ENCODE data around the gene RFX4. TPM values are rescaled to one million over a fixed set of nuclear protein-coding genes. Genes with fewer than 3 reads are reported as not detected.

RFX4 gene
- total RNA-seq, 1 donor from 2014 or later: not detected

DNA sequence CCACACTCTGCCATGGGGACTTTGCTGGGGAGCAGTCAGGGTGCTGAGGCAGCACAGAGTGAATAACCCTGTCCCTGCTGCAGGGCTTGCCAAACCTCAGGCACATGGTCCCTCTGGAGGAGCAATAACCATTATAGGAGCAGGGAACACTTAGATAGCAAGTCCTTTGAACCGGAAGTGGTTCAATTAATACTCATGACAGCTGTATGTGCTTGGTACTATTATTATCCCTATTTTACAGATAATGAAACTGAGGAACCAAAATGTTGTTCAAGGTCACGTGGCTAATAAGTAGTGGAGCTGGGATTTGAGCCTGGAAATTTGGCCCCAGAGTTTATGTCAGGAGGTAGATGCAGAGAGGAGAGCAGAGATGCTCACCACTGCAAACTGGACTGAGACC is 49.0 kb downstream of the RFX4 start:
- H3K4me3 Mint-ChIP-seq: no peak overlapping the region
- H3K4me1 Mint-ChIP-seq: peaks cover 3% of the 10 kb centered on the region
- no peak for TF ChIP-seq CTCF (IDR thresholded peaks at IDR 0.05; ENCODE audit: unreplicated experiment)
- no peaks in the 10 kb centered on the region for H3K9me3 Mint-ChIP-seq
- H3K36me3 Mint-ChIP-seq: no peaks in the 10 kb centered on the region
- H3K27ac Mint-ChIP-seq: no peak overlapping the region
- DNase-seq (ENCODE audit: low spot score in 2 of 2, unreplicated experiment in 2 of 2): no peak
- peaks cover 21% of the 10 kb centered on the region for H3K27me3 Mint-ChIP-seq (ENCODE audit: low read depth)

DNA sequence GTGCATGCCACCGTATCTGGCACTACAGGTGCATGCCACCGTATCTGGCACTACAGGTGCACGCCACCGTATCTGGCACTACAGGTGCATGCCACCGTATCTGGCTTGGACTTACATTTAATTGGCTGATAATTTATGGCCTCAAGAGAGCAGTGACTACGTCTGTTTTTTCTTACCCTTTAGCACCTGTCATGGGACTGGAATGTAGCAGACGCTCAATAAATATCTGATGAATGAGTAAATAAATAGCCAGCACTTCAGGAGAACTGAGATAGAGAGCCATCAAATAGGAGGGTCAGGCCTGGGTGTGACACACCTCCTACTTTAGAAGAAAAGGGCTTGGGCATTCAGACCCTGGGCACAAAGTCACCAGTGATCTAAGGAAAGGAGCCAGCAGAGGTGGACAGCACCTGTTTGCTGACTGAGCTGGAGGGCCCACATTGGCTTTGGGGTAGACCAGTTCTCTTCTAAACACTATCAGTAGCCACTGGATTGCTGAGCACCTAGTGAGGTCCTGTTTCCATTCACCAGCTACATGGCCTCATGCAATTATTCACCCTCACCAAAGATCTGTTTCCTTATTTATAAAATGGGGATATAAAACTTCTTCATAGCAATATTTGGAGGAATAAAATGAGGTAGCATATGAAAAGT is 50.1 kb downstream of the RFX4 start:
- TF ChIP-seq CTCF (IDR thresholded peaks at IDR 0.05; ENCODE audit: unreplicated experiment): no peak
- Mint-ChIP-seq H3K4me1 (peaks cover 3% of the 10 kb centered on the region), H3K27me3 (ENCODE audit: low read depth) (peaks cover 21% of the 10 kb centered on the region), H3K36me3 (no peaks in the 10 kb centered on the region), H3K27ac (no peak overlapping the region), H3K9me3 (no peaks in the 10 kb centered on the region), H3K4me3 (no peak overlapping the region)
- no peak for DNase-seq (ENCODE audit: low spot score in 2 of 2, unreplicated experiment in 2 of 2)

DNA sequence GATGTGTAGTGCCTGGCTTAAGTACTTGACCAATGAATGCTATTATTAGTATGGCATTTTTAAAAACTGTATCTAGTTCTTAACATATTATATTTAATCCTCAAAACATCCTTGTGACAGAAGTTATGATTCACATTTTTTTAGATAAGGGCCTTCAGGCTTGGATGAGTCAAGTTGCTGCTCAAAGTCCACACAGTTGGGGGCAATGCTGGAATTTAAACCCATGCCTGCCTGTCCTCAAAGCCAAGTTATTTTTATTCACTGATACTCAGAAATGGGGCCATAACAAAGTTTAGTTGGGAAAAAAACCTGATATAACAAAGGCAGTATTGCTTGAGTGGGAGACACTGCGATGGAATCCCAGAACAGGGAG is 50.6 kb downstream of the RFX4 start:
- no peaks in the 10 kb centered on the region for H3K36me3 Mint-ChIP-seq
- H3K4me3 Mint-ChIP-seq: no peak overlapping the region
- DNase-seq (ENCODE audit: low spot score in 2 of 2, unreplicated experiment in 2 of 2): no peak
- no peaks in the 10 kb centered on the region for H3K9me3 Mint-ChIP-seq
- H3K27ac Mint-ChIP-seq: no peak overlapping the region
- peaks cover 23% of the 10 kb centered on the region for H3K27me3 Mint-ChIP-seq (ENCODE audit: low read depth)
- peaks cover 3% of the 10 kb centered on the region for H3K4me1 Mint-ChIP-seq
- no peak for TF ChIP-seq CTCF (IDR thresholded peaks at IDR 0.05; ENCODE audit: unreplicated experiment)

GRCh38 chr12:106634206-106634605 is 51.4 kb downstream of the RFX4 start:
- no peak for TF ChIP-seq CTCF (IDR thresholded peaks at IDR 0.05; ENCODE audit: unreplicated experiment)
- Mint-ChIP-seq H3K27ac (no peak overlapping the region), H3K27me3 (ENCODE audit: low read depth) (peaks cover 28% of the 10 kb centered on the region), H3K4me3 (no peak overlapping the region), H3K9me3 (no peaks in the 10 kb centered on the region), H3K4me1 (peaks cover 3% of the 10 kb centered on the region), H3K36me3 (no peaks in the 10 kb centered on the region)
- no peak for DNase-seq (ENCODE audit: low spot score in 2 of 2, unreplicated experiment in 2 of 2)

DNA sequence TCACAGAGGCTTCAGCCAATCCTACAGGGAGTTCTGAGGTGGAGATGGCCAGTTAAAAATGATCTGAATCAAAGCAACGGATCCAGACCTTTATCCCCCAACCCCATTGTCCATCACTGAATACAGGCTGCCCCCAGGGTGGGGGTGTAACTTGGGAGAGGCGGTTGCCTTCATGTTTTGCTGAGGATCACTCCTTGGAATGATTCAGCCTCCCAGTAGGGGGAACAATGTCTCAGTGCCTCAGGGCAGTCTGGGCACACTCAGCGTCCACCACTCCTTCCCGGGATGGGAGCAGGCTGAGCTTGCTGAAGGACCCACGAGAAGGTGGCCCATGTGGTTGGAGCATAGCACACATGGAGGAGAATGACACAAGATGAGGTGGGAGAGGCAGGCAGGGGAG is 60.2 kb downstream of the RFX4 start:
- H3K27me3 Mint-ChIP-seq (ENCODE audit: low read depth): peaks cover 24% of the 10 kb centered on the region
- H3K27ac Mint-ChIP-seq: no peak overlapping the region
- no peaks in the 10 kb centered on the region for H3K9me3 Mint-ChIP-seq
- TF ChIP-seq CTCF (IDR thresholded peaks at IDR 0.05; ENCODE audit: unreplicated experiment): no peak
- DNase-seq (ENCODE audit: low spot score in 2 of 2, unreplicated experiment in 2 of 2): no peak
- no peaks in the 10 kb centered on the region for H3K36me3 Mint-ChIP-seq
- no peak overlapping the region for H3K4me3 Mint-ChIP-seq
- no peaks in the 10 kb centered on the region for H3K4me1 Mint-ChIP-seq

Measured in mesothelial cell of epicardium (in vitro differentiated cells).